HEK293 (cell line): ENCODE measurements around the gene DEAF1.

Experiments used
- CTCF ChIA-PET: fragments of 350-600 bp; formaldehyde crosslinking; extraction: SDS; loops from one replicate; lab custom pipeline; 2021; ENCODE audit warnings: antibody characterized with exemption; lab: Yijun Ruan, JAX
- POLR2A ChIA-PET: fragments of 300-600 bp; formaldehyde crosslinking; extraction: SDS; loops from one replicate; lab custom pipeline; 2020; ENCODE audit warnings: antibody characterized with exemption, inconsistent platforms; lab: Yijun Ruan, JAX
- H3K27ac ChIP-seq: fragments of 200-500 bp; sonication (Bioruptor generic); 2 replicates; pipeline ENCODE4 v1.5.1; 2014; ENCODE audit warnings: low read depth, low read length, control low read depth, inconsistent platforms; ENCODE audit errors: extremely low read depth
- H3K36me3 ChIP-seq, 2 experiments: fragments of 200-500 bp in 1 of 2; sonication (Bioruptor generic) in 1 of 2; 1 replicate in 1 of 2; 2 replicates in 1 of 2; pipeline ENCODE4 v1.5.1; 2014 to 2017; ENCODE audit warnings: inconsistent platforms in 2 of 2, low read length in 2 of 2; ENCODE audit not compliant: control insufficient read depth in 2 of 2, insufficient read depth in 1 of 2
- H3K4me1 ChIP-seq: fragments of 200-500 bp; sonication (Bioruptor generic); 2 replicates; pipeline ENCODE4 v1.5.1; 2014; ENCODE audit warnings: mild to moderate bottlenecking, low read length, inconsistent platforms; ENCODE audit not compliant: control insufficient read depth, insufficient read depth
- H3K4me3 ChIP-seq: 2 replicates; pipeline ENCODE4 v1.5.1; 2011; ENCODE audit warnings: low read depth, mild to moderate bottlenecking, control low read depth, low read length, moderate library complexity
- H3K9me3 ChIP-seq: fragments of 200-500 bp; sonication (Bioruptor generic); 2 replicates; pipeline ENCODE4 v1.5.1; 2014; ENCODE audit warnings: low read depth, low read length, inconsistent platforms; ENCODE audit not compliant: control insufficient read depth, insufficient read depth
- PRDM2 ChIP-seq: fragments of 450-650 bp; formaldehyde crosslinking; IDR thresholded peaks from 2 replicates; pipeline ENCODE4 v1.5.1; 2016; ENCODE audit warnings: missing biosample characterization, missing genetic modification characterization, borderline replicate concordance
- SP3 ChIP-seq: fragments of 450-650 bp; formaldehyde crosslinking; IDR thresholded peaks from 2 replicates; pipeline ENCODE4 v1.5.1; 2016; ENCODE audit warnings: missing biosample characterization, missing genetic modification characterization
- ZIC2 ChIP-seq: fragments of 450-650 bp; formaldehyde crosslinking; IDR thresholded peaks from 2 replicates; pipeline ENCODE4 v1.5.1; 2016; ENCODE audit warnings: missing biosample characterization, missing genetic modification characterization
- ZNF18 ChIP-seq: fragments of 450-650 bp; formaldehyde crosslinking; IDR thresholded peaks from 2 replicates; pipeline ENCODE4 v1.5.1; 2016; ENCODE audit warnings: missing biosample characterization, missing genetic modification characterization
- ZNF221 ChIP-seq: fragments of 450-650 bp; formaldehyde crosslinking; IDR thresholded peaks from 2 replicates; pipeline ENCODE4 v1.5.1; 2017; ENCODE audit warnings: missing biosample characterization, missing genetic modification characterization, borderline replicate concordance
- ZNF280C ChIP-seq: fragments of 450-650 bp; formaldehyde crosslinking; IDR thresholded peaks from 2 replicates; pipeline ENCODE4 v1.5.1; 2016; ENCODE audit warnings: missing biosample characterization, missing genetic modification characterization
- ZNF433 ChIP-seq: fragments of 450-650 bp; formaldehyde crosslinking; IDR thresholded peaks from 2 replicates; pipeline ENCODE4 v1.5.1; 2016; ENCODE audit warnings: missing biosample characterization, missing genetic modification characterization, low read depth
- ZNF521 ChIP-seq: fragments of 450-650 bp; formaldehyde crosslinking; IDR thresholded peaks from 2 replicates; pipeline ENCODE4 v1.5.1; 2017; ENCODE audit warnings: missing biosample characterization, mild to moderate bottlenecking, missing genetic modification characterization
- ZSCAN16 ChIP-seq: fragments of 450-650 bp; formaldehyde crosslinking; IDR thresholded peaks from 2 replicates; pipeline ENCODE4 v1.5.1; 2016; ENCODE audit warnings: missing biosample characterization, missing genetic modification characterization
- TF ChIP-seq, protein P1 (sequence below): fragments of 450-650 bp; formaldehyde crosslinking; conservative IDR thresholded peaks from 2 replicates; pipeline ENCODE4 v1.5.1; 2016; ENCODE audit warnings: low read depth, missing biosample characterization, missing genetic modification characterization
- TF ChIP-seq, protein P2 (sequence below): fragments of 450-650 bp; formaldehyde crosslinking; IDR thresholded peaks from 2 replicates; pipeline ENCODE4 v1.5.1; 2016; ENCODE audit warnings: missing biosample characterization, missing genetic modification characterization

The DEAF1 gene

DNA sequence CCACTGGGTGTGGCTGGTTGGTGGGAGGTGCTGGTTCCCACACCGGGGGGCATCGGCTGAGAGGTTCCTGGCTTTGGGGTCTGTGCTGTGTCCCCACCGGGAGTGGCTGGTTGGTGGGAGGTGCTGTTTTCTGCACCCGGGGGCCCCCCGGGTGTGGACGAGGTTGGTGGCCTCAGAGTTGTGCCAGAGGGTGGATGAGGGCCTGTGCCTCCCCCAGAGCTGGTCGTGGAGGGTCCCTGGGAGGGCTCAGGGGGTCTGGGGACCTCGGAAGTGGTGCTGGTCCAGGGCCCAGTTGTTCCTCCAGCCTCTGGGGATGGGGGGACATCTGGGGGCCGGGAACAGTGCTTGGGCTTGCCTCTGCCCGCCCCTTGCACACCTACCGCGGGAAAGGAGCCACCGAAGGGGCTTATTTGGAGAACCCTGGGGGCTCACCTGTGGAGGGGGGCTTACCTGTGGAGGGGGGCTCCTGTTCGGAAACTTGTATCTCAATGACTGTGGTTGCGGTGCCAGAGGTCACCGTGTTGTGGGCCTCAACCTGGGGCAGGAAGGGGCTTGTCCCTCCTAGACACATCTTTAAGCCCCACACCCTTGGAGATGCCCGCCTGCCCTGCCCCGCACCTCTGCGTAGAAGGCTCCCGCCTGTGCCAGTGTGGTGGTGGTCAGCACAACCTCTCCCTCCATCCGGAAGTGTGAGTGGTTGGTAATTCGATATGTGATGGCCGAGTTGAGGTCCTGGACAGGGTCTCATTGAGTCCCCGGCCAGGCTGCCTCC, 76.0 kb downstream of the DEAF1 start:
- TF ChIP-seq ZNF521 (tag by site-specific recombination): no peak
- no peak for TF ChIP-seq ZIC2 (tag by site-specific recombination)
- TF ChIP-seq PRDM2 (tag by site-specific recombination): no peak
- TF ChIP-seq, protein P1, sequence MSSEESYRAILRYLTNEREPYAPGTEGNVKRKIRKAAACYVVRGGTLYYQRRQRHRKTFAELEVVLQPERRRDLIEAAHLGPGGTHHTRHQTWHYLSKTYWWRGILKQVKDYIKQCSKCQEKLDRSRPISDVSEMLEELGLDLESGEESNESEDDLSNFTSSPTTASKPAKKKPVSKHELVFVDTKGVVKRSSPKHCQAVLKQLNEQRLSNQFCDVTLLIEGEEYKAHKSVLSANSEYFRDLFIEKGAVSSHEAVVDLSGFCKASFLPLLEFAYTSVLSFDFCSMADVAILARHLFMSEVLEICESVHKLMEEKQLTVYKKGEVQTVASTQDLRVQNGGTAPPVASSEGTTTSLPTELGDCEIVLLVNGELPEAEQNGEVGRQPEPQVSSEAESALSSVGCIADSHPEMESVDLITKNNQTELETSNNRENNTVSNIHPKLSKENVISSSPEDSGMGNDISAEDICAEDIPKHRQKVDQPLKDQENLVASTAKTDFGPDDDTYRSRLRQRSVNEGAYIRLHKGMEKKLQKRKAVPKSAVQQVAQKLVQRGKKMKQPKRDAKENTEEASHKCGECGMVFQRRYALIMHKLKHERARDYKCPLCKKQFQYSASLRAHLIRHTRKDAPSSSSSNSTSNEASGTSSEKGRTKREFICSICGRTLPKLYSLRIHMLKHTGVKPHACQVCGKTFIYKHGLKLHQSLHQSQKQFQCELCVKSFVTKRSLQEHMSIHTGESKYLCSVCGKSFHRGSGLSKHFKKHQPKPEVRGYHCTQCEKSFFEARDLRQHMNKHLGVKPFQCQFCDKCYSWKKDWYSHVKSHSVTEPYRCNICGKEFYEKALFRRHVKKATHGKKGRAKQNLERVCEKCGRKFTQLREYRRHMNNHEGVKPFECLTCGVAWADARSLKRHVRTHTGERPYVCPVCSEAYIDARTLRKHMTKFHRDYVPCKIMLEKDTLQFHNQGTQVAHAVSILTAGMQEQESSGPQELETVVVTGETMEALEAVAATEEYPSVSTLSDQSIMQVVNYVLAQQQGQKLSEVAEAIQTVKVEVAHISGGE (tag by site-specific recombination): no peak
- TF ChIP-seq SP3 (tag by site-specific recombination): no peak
- TF ChIP-seq ZSCAN16 (tag by site-specific recombination): no peak
- TF ChIP-seq ZNF280C (tag by site-specific recombination): no peak
- TF ChIP-seq ZNF433 (tag by site-specific recombination): no peak
- TF ChIP-seq, protein P2, sequence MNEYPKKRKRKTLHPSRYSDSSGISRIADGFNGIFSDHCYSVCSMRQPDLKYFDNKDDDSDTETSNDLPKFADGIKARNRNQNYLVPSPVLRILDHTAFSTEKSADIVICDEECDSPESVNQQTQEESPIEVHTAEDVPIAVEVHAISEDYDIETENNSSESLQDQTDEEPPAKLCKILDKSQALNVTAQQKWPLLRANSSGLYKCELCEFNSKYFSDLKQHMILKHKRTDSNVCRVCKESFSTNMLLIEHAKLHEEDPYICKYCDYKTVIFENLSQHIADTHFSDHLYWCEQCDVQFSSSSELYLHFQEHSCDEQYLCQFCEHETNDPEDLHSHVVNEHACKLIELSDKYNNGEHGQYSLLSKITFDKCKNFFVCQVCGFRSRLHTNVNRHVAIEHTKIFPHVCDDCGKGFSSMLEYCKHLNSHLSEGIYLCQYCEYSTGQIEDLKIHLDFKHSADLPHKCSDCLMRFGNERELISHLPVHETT: no peak
- TF ChIP-seq ZNF18 (tag by site-specific recombination): no peak
- TF ChIP-seq ZNF221 (tag by site-specific recombination): no peak
- TF ChIP-seq, all 188 proteins: peak for 0
- no peaks in the 10 kb centered on the region for H3K4me1 ChIP-seq
- no peaks in the 10 kb centered on the region for H3K9me3 ChIP-seq
- H3K4me3 ChIP-seq: no peak overlapping the region
- peaks cover 0 to 20% of the 10 kb centered on the region in 2 experiments; a peak in 1 of 3 replicates for H3K36me3 ChIP-seq
- ChIA-PET POLR2A (no interaction called here), CTCF (no interaction called here)
- no peak overlapping the region for H3K27ac ChIP-seq
